ENCODE measurements around the gene HDAC4. TPM values are rescaled to one million over a fixed set of nuclear protein-coding genes. Genes with fewer than 3 reads are reported as not detected.

Gene HDAC4
- polyA plus RNA-seq, 2 of the 4 experiments (the other 2 are of a cell fraction): 8.6 to 10.4 TPM

GRCh38 chr2:239198221-239198620 is 202.6 kb downstream of the HDAC4 start (continued):
- TF ChIP-seq EHF (CRISPR knock-in tag; IDR thresholded peaks at IDR 0.05): no peak
- no peak for TF ChIP-seq POLR2AphosphoS2 (conservative IDR thresholded peaks at IDR 0.05; ENCODE audit: low read length)
- no peak for TF ChIP-seq CBX8 (IDR thresholded peaks at IDR 0.05)
- TF ChIP-seq HOXB5 (CRISPR knock-in tag; IDR thresholded peaks at IDR 0.05): no peak
- TF ChIP-seq MAX (IDR thresholded peaks at IDR 0.05): no peak
- no peak for TF ChIP-seq ZSCAN20 (CRISPR knock-in tag; IDR thresholded peaks at IDR 0.05)
- TF ChIP-seq ATOH8 (CRISPR knock-in tag; IDR thresholded peaks at IDR 0.05; ENCODE audit: low read depth): no peak

GRCh38 chr2:239197146-239197545 is 203.7 kb downstream of the HDAC4 start:
- ChIA-PET CTCF (interaction anchor here (1.5 kb wide), 1 partner anchor 53 kb away, joined by 3 read pairs; no protein-coding TSS in a partner anchor), POLR2A (no interaction called here)
- no peak for FAIRE-seq
- H3K4me2 ChIP-seq: no peak overlapping the region
- no peak overlapping the region for H3K4me3 ChIP-seq
- TF ChIP-seq HOXB5 (CRISPR knock-in tag; IDR thresholded peaks at IDR 0.05) (no peak), BHLHE40 (IDR thresholded peaks at IDR 0.05; ENCODE audit: low read depth, low read length) (no peak), MAX (IDR thresholded peaks at IDR 0.05) (no peak), EHF (CRISPR knock-in tag; IDR thresholded peaks at IDR 0.05) (no peak), MAFK (IDR thresholded peaks at IDR 0.05; ENCODE audit: partially characterized antibody) (no peak), CTCF (IDR thresholded peaks at IDR 0.05) (no peak), HES2 (IDR thresholded peaks at IDR 0.05) (no peak), FOSB (CRISPR knock-in tag; IDR thresholded peaks at IDR 0.05) (no peak)
- no peak overlapping the region for H3K27ac ChIP-seq
- no peaks in the 10 kb centered on the region for H3K4me1 ChIP-seq
- no peak for ATAC-seq
- H3K9me3 ChIP-seq: no peaks in the 10 kb centered on the region
- 92% methylated on average over 19 of the region's 19 CpGs for WGBS (ENCODE audit: missing lambda C conversion rate)
- no peak for DNase-seq (ENCODE audit: low read depth in 1 of 2, low spot score in 1 of 2)

- H3K27ac ChIP-seq: no peak overlapping the region
- H3K9me3 ChIP-seq: no peaks in the 10 kb centered on the region
- ChIA-PET CTCF (interaction anchor here (1.5 kb wide), 1 partner anchor 52 kb away, joined by 3 read pairs; no protein-coding TSS in a partner anchor), POLR2A (no interaction called here)
- 96% methylated on average over 14 of the region's 17 CpGs for WGBS (ENCODE audit: missing lambda C conversion rate)
- no peak for TF ChIP-seq FOSL2 (IDR thresholded peaks at IDR 0.05)
- TF ChIP-seq FOSL2 (CRISPR knock-in tag; IDR thresholded peaks at IDR 0.05): no peak
- no peak for TF ChIP-seq PBX3 (IDR thresholded peaks at IDR 0.05)
- no peak for TF ChIP-seq HMGXB4 (CRISPR knock-in tag; IDR thresholded peaks at IDR 0.05; ENCODE audit: borderline replicate concordance)
- TF ChIP-seq HEYL (CRISPR knock-in tag; IDR thresholded peaks at IDR 0.05): no peak
- no peak for TF ChIP-seq POLR2A (IDR thresholded peaks at IDR 0.05; ENCODE audit: low read length)
- TF ChIP-seq HOXA7 (CRISPR knock-in tag; IDR thresholded peaks at IDR 0.05): no peak
- no peak for TF ChIP-seq HDAC2 (IDR thresholded peaks at IDR 0.05)
- no peak for TF ChIP-seq HOXB13 (CRISPR knock-in tag; IDR thresholded peaks at IDR 0.05; ENCODE audit: low read depth)
- H3K4me3 ChIP-seq: no peak overlapping the region
- FAIRE-seq: no peak
- no peak for ATAC-seq
- DNase-seq (ENCODE audit: low read depth in 1 of 2, low spot score in 1 of 2): no peak
- H3K4me1 ChIP-seq: no peaks in the 10 kb centered on the region
- no peak overlapping the region for H3K4me2 ChIP-seq
Measured at GRCh38 chr2:239196474-239197021, 204.3 kb downstream of the HDAC4 start.

All from A549 (cell line).